SK-N-SH (cell line): Measurements from ENCODE around the gene PIAS3. TPM values are rescaled to one million over a fixed set of nuclear protein-coding genes. Genes with fewer than 3 reads are reported as not detected.
A peak's percentile ranks its signal among the peaks of the same experiment; 100 is the strongest.

Experiments used
- CTCF ChIA-PET: fragments of 300-600, 350-600 bp; formaldehyde crosslinking; extraction: SDS; loops from one replicate; lab custom pipeline; 2021; lab: Yijun Ruan, JAX
- POLR2A ChIA-PET: fragments of 350-600 bp; sonication (Branson Sonifier 250); formaldehyde crosslinking; extraction: SDS; loops from one replicate; lab custom pipeline; 2020; ENCODE audit warnings: antibody characterized with exemption, inconsistent platforms; lab: Yijun Ruan, JAX
- DNase-seq: peaks from one replicate; pipeline ENCODE4 v3.0.0; 2012
- H2AFZ ChIP-seq: fragments of 200-600 bp; sonication (generic); 2 replicates; pipeline ENCODE4 v1.8.1; 2016; ENCODE audit warnings: antibody characterized with exemption, mild to moderate bottlenecking, low read depth
- H3F3A ChIP-seq: fragments of 200-600 bp; sonication (generic); replicated peaks from 2 replicates; pipeline ENCODE3; 2016; ENCODE audit warnings: antibody characterized with exemption, mild to moderate bottlenecking; ENCODE audit not compliant: insufficient read depth
- H3K27ac ChIP-seq, 2 experiments: fragments of 200-500 bp in 1 of 2; fragments of 200-600 bp in 1 of 2; sonication (Bioruptor generic) in 1 of 2; sonication (generic), shearing (Covaris generic) in 1 of 2; 2 replicates each; pipeline versions ENCODE4 v1.5.1 to v1.6.1; 2014 to 2016; ENCODE audit warnings: low read depth in 2 of 2, inconsistent platforms in 1 of 2, low read length in 1 of 2, mild to moderate bottlenecking in 1 of 2, mixed read lengths in 1 of 2
- H3K27me3 ChIP-seq: fragments of 200-600 bp; sonication (generic), shearing (Covaris generic); 2 replicates; pipeline ENCODE4 v1.6.1; 2016; ENCODE audit warnings: mixed run types; ENCODE audit not compliant: insufficient read depth
- H3K36me3 ChIP-seq, 2 experiments: fragments of 200-500 bp in 1 of 2; fragments of 200-600 bp in 1 of 2; sonication (Bioruptor generic) in 1 of 2; sonication (generic) in 1 of 2; replicated peaks in 1 of 2; 2 replicates each; pipeline versions ENCODE3 to v1.5.1; 2014 to 2016; ENCODE audit warnings: low read length in 1 of 2, mild to moderate bottlenecking in 1 of 2; ENCODE audit not compliant: insufficient read depth in 2 of 2, control insufficient read depth in 1 of 2
- H3K4me1 ChIP-seq, 2 experiments: fragments of 200-500 bp in 1 of 2; fragments of 200-600 bp in 1 of 2; sonication (Bioruptor generic) in 1 of 2; sonication (generic), shearing (Covaris generic) in 1 of 2; 2 replicates each; pipeline versions ENCODE4 v1.5.1 to v1.6.1; 2014 to 2016; ENCODE audit warnings: low read depth in 1 of 2, low read length in 1 of 2, mixed run types in 1 of 2; ENCODE audit not compliant: insufficient read depth in 2 of 2, control insufficient read depth in 1 of 2
- H3K4me2 ChIP-seq: fragments of 200-600 bp; sonication (generic), shearing (Covaris generic); 2 replicates; pipeline ENCODE4 v1.6.1; 2017; ENCODE audit warnings: mixed run types
- H3K4me3 ChIP-seq, 2 experiments: fragments of 200-500 bp in 1 of 2; fragments of 200-600 bp in 1 of 2; sonication (Bioruptor generic) in 1 of 2; sonication (generic), shearing (Covaris generic) in 1 of 2; 2 replicates each; pipeline versions ENCODE4 v1.5.1 to v1.8.1; 2014 to 2016; ENCODE audit warnings: low read depth in 2 of 2, inconsistent platforms in 1 of 2, low read length in 1 of 2, mild to moderate bottlenecking in 1 of 2, mixed read lengths in 1 of 2, moderate library complexity in 1 of 2
- H3K79me2 ChIP-seq: fragments of 200-600 bp; sonication (generic); 2 replicates; pipeline ENCODE4 v1.8.1; 2017; ENCODE audit warnings: mild to moderate bottlenecking; ENCODE audit not compliant: insufficient read depth
- H3K9ac ChIP-seq: fragments of 200-600 bp; sonication (generic); 2 replicates; pipeline ENCODE4 v1.6.1; 2017; ENCODE audit warnings: mixed run types
- H3K9me2 ChIP-seq: fragments of 200-600 bp; sonication (generic); 2 replicates; pipeline ENCODE4 v1.6.1; 2017; ENCODE audit warnings: mixed run types
- H3K9me3 ChIP-seq: fragments of 200-600 bp; sonication (generic); 2 replicates; pipeline ENCODE4 v1.6.1; 2017; ENCODE audit warnings: mixed run types, mild to moderate bottlenecking, moderate library complexity
- H4K20me1 ChIP-seq: fragments of 200-600 bp; sonication (generic); 2 replicates; pipeline ENCODE4 v1.6.1; 2017; ENCODE audit warnings: mild to moderate bottlenecking, mixed run types; ENCODE audit not compliant: insufficient read depth
- CHD2 ChIP-seq: fragments of 150-350 bp; IDR thresholded peaks from 2 replicates; pipeline ENCODE4 v1.6.1; 2018; ENCODE audit warnings: low read length; ENCODE audit not compliant: partially characterized antibody
- ELF1 ChIP-seq: IDR thresholded peaks from 2 replicates; pipeline ENCODE4 v1.4.0; 2012
- EZH2phosphoT487 ChIP-seq: fragments of 200-600 bp; sonication (generic); IDR thresholded peaks from 2 replicates; pipeline ENCODE4 v1.6.1; 2017; ENCODE audit warnings: low read depth, mixed run types, mild to moderate bottlenecking, antibody characterized with exemption, moderate library complexity, borderline replicate concordance
- FOSL2 ChIP-seq: IDR thresholded peaks from 2 replicates; pipeline ENCODE4 v1.4.0; 2012; ENCODE audit warnings: low read depth, mild to moderate bottlenecking, moderate library complexity, borderline replicate concordance
- FOXM1 ChIP-seq: IDR thresholded peaks from 2 replicates; pipeline ENCODE4 v1.4.0; 2012; ENCODE audit warnings: low read depth, mild to moderate bottlenecking
- GABPA ChIP-seq: IDR thresholded peaks from 2 replicates; pipeline ENCODE4 v1.4.0; 2012; ENCODE audit warnings: low read depth, mild to moderate bottlenecking
- GATA2 ChIP-seq: sonication (generic); formaldehyde crosslinking; IDR thresholded peaks from 2 replicates; pipeline ENCODE4 v1.5.0; 2020; ENCODE audit warnings: mild to moderate bottlenecking, missing genetic modification reagents
- JUND ChIP-seq: IDR thresholded peaks from 2 replicates; pipeline ENCODE4 v1.4.0; 2012
- MEF2A ChIP-seq: IDR thresholded peaks from 2 replicates; pipeline ENCODE4 v1.4.0; 2012; ENCODE audit warnings: low read depth, borderline replicate concordance
- MXI1 ChIP-seq: IDR thresholded peaks from 2 replicates; pipeline ENCODE4 v1.6.1; 2012; ENCODE audit warnings: mild to moderate bottlenecking, low read depth, low read length, improper control_type of control experiment
- POLR2AphosphoS5 ChIP-seq: IDR thresholded peaks from 2 replicates; pipeline ENCODE4 v1.6.1; 2012; ENCODE audit warnings: low read depth, low read length
- RAD21 ChIP-seq: IDR thresholded peaks from 2 replicates; pipeline ENCODE4 v1.6.1; 2012; ENCODE audit warnings: mild to moderate bottlenecking, low read length
- RFX5 ChIP-seq: IDR thresholded peaks from 2 replicates; pipeline ENCODE4 v1.6.1; 2012; ENCODE audit warnings: mild to moderate bottlenecking, improper control_type of control experiment, low read length
- TAF1 ChIP-seq: IDR thresholded peaks from 2 replicates; pipeline ENCODE4 v1.6.1; 2012; ENCODE audit warnings: low read depth, mild to moderate bottlenecking, low read length, moderate library complexity, borderline replicate concordance
- TEAD4 ChIP-seq: IDR thresholded peaks from 2 replicates; pipeline ENCODE4 v1.4.0; 2012; ENCODE audit warnings: mild to moderate bottlenecking, borderline replicate concordance; ENCODE audit not compliant: insufficient read depth
- YY1 ChIP-seq: IDR thresholded peaks from 2 replicates; pipeline ENCODE4 v1.4.0; 2012; ENCODE audit warnings: low read depth, mild to moderate bottlenecking
- WGBS: methylation state at CpG from one replicate; pipeline ENCODE4 v1.1.6; 2017; ENCODE audit warnings: low lambda C conversion rate; 5-methylcytosine and 5-hydroxymethylcytosine counted together
- polyA plus RNA-seq, 3 experiments: library from polyadenylated mRNA; depleted of rRNA; stranded (reverse); fragments of >200 nt; gene quantifications; 2 replicates each; pipeline ENCODE4 v1.2.3, GENCODE V29; 2012
- TF ChIP-seq, protein P1 (sequence below): fragments of 200-600 bp; sonication (generic); IDR thresholded peaks from 2 replicates; pipeline ENCODE4 v1.6.1; 2017; ENCODE audit warnings: antibody characterized with exemption, mild to moderate bottlenecking, moderate library complexity
- TF ChIP-seq, protein P2 (sequence below): IDR thresholded peaks from 2 replicates; pipeline ENCODE4 v1.4.0; 2012; ENCODE audit warnings: low read depth
- TF ChIP-seq, protein P3 (sequence below): IDR thresholded peaks from 2 replicates; pipeline ENCODE4; 2012
- TF ChIP-seq, protein P4 (sequence below): IDR thresholded peaks from 2 replicates; pipeline ENCODE4 v1.4.0; 2012; ENCODE audit warnings: low read depth, borderline replicate concordance
- TF ChIP-seq, protein P5 (sequence below): IDR thresholded peaks from 2 replicates; pipeline ENCODE4 v1.4.0; 2012; ENCODE audit warnings: low read depth, borderline replicate concordance
- TF ChIP-seq, protein P6 (sequence below): IDR thresholded peaks from 2 replicates; pipeline ENCODE4 v1.6.1; 2012; ENCODE audit warnings: mild to moderate bottlenecking, low read depth, low read length, moderate library complexity

Gene PIAS3
- polyA plus RNA-seq, 1 of the 3 experiments (the other 2 are of a cell fraction), result 35.5 TPM

DNA sequence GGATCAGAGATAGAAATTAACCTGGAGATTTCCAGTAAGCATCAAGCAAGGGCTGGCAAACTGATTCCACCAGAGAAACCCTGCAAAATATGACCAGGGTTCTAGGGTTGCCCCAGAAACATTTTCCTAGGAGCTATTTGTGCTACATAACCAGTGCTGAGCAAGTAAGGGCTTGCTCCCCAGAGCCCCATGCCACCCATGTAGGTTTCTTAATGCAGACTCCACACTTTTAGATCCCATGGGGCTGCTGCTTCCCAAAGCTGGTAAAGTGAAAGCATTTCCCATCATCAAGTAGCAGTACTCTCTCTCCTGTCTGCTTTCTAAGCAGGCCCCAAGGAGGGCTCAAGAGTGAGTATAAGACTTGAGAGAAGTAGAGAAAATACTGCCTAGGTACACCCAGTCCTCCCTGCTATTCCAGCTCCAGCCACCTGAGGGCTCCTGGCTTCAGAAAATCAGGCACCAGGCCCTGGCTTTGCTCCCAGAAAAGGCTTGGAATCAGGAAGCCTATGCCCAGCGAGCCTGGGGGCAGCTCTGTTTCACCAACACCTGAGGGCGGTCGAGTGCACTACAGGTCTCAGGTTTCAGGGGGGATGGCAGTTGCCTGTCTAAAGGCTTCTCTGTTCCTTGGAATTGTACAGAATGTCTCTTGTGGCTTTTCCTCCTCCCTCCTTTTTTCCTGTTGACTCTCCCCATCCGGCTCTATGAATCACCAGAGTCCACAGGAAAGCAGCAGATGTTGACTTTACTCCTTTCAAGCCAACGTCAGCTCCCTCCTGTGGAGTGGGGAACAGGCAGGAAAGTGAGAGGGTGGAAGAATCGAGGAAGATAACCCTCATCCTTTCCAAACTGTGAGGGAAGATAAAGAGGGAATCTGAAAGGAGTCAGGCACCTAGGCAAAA, 33.0 kb upstream of the PIAS3 start:
- peak overlapping the region; percentile 86 for H2AFZ ChIP-seq
- peak overlapping the region; percentile 15 to 42 for H3K4me3 ChIP-seq
- no peaks in the 10 kb centered on the region for H3K27me3 ChIP-seq
- POLR2A ChIA-PET, result interaction anchor here (0.7 to 1.7 kb wide), 3 partner anchors 17 to 36 kb away, joined by 4 to 7 read pairs (median 5); partner anchors contain the start of genes PIAS3 and RBM8A
- no peaks in the 10 kb centered on the region for H3K9me2 ChIP-seq
- H3K4me1 ChIP-seq, result peaks cover 21 to 28% of the 10 kb centered on the region in 2 experiments
- CTCF ChIA-PET, result interaction anchor here (0.6 to 11.0 kb wide), 44 partner anchors 9 to 288 kb away, joined by 3 to 281 read pairs (median 8); partner anchors contain the start of genes ANKRD34A, HJV, ITGA10 and NUDT17
- peaks cover 20% of the 10 kb centered on the region for H3F3A ChIP-seq
- no peaks in the 10 kb centered on the region for H3K9me3 ChIP-seq
- no peaks in the 10 kb centered on the region for H3K36me3 ChIP-seq
- DNase-seq, result peak; percentile 87
- WGBS, result under 1% methylated on average over 6 of the region's 6 CpGs
- no peaks in the 10 kb centered on the region for H4K20me1 ChIP-seq
- H3K4me2 ChIP-seq, result peak overlapping the region; percentile 79
- H3K79me2 ChIP-seq, result no peaks in the 10 kb centered on the region
- H3K9ac ChIP-seq, result peak overlapping the region; percentile 71
- H3K27ac ChIP-seq, result peak overlapping the region; percentile 94 to 98
- TF ChIP-seq JUND, result peak; percentile 89
- peak; percentile 35 for TF ChIP-seq CHD2
- TF ChIP-seq FOSL2, result peak; percentile 94
- TF ChIP-seq RFX5, result no peak
- TF ChIP-seq, protein P1, sequence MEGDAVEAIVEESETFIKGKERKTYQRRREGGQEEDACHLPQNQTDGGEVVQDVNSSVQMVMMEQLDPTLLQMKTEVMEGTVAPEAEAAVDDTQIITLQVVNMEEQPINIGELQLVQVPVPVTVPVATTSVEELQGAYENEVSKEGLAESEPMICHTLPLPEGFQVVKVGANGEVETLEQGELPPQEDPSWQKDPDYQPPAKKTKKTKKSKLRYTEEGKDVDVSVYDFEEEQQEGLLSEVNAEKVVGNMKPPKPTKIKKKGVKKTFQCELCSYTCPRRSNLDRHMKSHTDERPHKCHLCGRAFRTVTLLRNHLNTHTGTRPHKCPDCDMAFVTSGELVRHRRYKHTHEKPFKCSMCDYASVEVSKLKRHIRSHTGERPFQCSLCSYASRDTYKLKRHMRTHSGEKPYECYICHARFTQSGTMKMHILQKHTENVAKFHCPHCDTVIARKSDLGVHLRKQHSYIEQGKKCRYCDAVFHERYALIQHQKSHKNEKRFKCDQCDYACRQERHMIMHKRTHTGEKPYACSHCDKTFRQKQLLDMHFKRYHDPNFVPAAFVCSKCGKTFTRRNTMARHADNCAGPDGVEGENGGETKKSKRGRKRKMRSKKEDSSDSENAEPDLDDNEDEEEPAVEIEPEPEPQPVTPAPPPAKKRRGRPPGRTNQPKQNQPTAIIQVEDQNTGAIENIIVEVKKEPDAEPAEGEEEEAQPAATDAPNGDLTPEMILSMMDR, result peak; percentile 99
- TF ChIP-seq YY1, result no peak
- TF ChIP-seq, protein P2, sequence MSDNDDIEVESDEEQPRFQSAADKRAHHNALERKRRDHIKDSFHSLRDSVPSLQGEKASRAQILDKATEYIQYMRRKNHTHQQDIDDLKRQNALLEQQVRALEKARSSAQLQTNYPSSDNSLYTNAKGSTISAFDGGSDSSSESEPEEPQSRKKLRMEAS, result peak; percentile 50; the same call in 1 of the 2 replicates
- TF ChIP-seq TEAD4, result peak; percentile 43; the same call in 1 of the 2 replicates
- TF ChIP-seq MXI1, result no peak; the same call in 1 of the 2 replicates
- TF ChIP-seq, protein P3, sequence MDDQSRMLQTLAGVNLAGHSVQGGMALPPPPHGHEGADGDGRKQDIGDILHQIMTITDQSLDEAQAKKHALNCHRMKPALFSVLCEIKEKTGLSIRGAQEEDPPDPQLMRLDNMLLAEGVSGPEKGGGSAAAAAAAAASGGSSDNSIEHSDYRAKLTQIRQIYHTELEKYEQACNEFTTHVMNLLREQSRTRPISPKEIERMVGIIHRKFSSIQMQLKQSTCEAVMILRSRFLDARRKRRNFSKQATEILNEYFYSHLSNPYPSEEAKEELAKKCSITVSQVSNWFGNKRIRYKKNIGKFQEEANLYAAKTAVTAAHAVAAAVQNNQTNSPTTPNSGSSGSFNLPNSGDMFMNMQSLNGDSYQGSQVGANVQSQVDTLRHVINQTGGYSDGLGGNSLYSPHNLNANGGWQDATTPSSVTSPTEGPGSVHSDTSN, result peak; percentile 76
- TF ChIP-seq GABPA, result no peak
- TF ChIP-seq POLR2AphosphoS5, result peak; percentile 83
- TF ChIP-seq EZH2phosphoT487, result no peak
- TF ChIP-seq TAF1, result 0 out of 2 replicates have a peak, but pooled peaks have one; percentile 6
- peak; percentile 95 for TF ChIP-seq RAD21
- TF ChIP-seq, protein P4, sequence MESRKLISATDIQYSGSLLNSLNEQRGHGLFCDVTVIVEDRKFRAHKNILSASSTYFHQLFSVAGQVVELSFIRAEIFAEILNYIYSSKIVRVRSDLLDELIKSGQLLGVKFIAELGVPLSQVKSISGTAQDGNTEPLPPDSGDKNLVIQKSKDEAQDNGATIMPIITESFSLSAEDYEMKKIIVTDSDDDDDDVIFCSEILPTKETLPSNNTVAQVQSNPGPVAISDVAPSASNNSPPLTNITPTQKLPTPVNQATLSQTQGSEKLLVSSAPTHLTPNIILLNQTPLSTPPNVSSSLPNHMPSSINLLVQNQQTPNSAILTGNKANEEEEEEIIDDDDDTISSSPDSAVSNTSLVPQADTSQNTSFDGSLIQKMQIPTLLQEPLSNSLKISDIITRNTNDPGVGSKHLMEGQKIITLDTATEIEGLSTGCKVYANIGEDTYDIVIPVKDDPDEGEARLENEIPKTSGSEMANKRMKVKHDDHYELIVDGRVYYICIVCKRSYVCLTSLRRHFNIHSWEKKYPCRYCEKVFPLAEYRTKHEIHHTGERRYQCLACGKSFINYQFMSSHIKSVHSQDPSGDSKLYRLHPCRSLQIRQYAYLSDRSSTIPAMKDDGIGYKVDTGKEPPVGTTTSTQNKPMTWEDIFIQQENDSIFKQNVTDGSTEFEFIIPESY, result no peak
- peak; percentile 28; the same call in 1 of the 2 replicates for TF ChIP-seq FOXM1
- TF ChIP-seq, protein P5, sequence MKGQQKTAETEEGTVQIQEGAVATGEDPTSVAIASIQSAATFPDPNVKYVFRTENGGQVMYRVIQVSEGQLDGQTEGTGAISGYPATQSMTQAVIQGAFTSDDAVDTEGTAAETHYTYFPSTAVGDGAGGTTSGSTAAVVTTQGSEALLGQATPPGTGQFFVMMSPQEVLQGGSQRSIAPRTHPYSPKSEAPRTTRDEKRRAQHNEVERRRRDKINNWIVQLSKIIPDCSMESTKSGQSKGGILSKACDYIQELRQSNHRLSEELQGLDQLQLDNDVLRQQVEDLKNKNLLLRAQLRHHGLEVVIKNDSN, result no peak; the same call in 1 of the 2 replicates
- no peak for TF ChIP-seq GATA2 (CRISPR knock-in tag)
- TF ChIP-seq, protein P6, sequence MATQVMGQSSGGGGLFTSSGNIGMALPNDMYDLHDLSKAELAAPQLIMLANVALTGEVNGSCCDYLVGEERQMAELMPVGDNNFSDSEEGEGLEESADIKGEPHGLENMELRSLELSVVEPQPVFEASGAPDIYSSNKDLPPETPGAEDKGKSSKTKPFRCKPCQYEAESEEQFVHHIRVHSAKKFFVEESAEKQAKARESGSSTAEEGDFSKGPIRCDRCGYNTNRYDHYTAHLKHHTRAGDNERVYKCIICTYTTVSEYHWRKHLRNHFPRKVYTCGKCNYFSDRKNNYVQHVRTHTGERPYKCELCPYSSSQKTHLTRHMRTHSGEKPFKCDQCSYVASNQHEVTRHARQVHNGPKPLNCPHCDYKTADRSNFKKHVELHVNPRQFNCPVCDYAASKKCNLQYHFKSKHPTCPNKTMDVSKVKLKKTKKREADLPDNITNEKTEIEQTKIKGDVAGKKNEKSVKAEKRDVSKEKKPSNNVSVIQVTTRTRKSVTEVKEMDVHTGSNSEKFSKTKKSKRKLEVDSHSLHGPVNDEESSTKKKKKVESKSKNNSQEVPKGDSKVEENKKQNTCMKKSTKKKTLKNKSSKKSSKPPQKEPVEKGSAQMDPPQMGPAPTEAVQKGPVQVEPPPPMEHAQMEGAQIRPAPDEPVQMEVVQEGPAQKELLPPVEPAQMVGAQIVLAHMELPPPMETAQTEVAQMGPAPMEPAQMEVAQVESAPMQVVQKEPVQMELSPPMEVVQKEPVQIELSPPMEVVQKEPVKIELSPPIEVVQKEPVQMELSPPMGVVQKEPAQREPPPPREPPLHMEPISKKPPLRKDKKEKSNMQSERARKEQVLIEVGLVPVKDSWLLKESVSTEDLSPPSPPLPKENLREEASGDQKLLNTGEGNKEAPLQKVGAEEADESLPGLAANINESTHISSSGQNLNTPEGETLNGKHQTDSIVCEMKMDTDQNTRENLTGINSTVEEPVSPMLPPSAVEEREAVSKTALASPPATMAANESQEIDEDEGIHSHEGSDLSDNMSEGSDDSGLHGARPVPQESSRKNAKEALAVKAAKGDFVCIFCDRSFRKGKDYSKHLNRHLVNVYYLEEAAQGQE, result peak; percentile 58; the same call in 1 of the 2 replicates
- peak; percentile 53; the same call in 1 of the 2 replicates for TF ChIP-seq MEF2A
- peak; percentile 85 for TF ChIP-seq ELF1
